Mucosa of gallbladder (tissue), 1 donor: ENCODE measurements around the gene DTD2. TPM values are rescaled to one million over a fixed set of nuclear protein-coding genes. Genes with fewer than 3 reads are reported as not detected.
"Not testable (repeated sequence)": the region's sequence is repeated elsewhere in the genome, so short reads cannot be mapped to it uniquely, and the experiment has no call there.

Experiments used
- DNase-seq: peaks from one replicate; pipeline ENCODE4 v3.0.0-alpha.2; 2020; ENCODE audit warnings: low spot score
- total RNA-seq: library from RNA; stranded (reverse); gene quantifications from one replicate; pipeline ENCODE4 v1.2.1, GENCODE V29; 2021
- donor health status: DM: no; HTN: no; CAD: no.

DTD2 gene
- total RNA-seq, 1 donor from 2014 or later, result 16.6 TPM

GRCh38 chr14:31441273-31442111 is 15.8 kb downstream of the DTD2 start:
- DNase-seq, result no peak

- DNase-seq, result no peak
These were observed 17.0 kb downstream of the DTD2 start for GRCh38 chr14:31440280-31440679.

- DNase-seq, result no peak
These were observed 17.7 kb downstream of the DTD2 start for GRCh38 chr14:31439561-31439960.

DNA sequence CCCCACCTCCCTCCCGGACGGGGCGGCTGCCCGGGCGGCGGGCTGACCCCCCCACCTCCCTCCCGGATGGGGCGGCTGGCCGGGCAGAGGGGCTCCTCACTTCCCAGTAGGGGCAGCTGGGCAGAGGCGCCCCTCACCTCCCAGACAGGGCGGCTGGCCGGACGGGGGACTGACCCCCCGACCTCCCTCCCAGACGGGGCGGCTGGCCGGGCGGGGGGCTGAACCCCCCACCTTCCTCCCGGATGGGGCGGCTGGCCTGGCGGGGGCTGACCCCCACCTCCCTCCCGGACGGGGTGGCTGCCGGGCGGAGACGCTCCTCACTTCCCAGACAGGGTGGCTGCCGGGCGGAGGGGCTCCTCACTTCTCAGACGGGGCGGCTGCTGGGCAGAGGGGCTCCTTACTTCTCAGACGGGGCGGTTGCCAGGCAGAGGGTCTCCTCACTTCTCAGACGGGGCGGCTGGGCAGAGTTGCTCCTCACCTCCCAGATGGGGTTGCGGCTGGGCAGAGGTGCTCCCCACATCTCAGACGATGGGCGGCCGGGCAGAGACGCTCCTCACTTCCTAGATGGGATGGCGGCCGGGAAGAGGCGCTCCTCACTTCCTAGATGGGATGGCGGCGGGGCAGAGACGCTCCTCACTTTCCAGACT is 20.1 kb downstream of the DTD2 start:
- not testable (repeated sequence) for DNase-seq

- DNase-seq, result no peak
These were observed 22.0 kb downstream of the DTD2 start for GRCh38 chr14:31435276-31435675.

DNA sequence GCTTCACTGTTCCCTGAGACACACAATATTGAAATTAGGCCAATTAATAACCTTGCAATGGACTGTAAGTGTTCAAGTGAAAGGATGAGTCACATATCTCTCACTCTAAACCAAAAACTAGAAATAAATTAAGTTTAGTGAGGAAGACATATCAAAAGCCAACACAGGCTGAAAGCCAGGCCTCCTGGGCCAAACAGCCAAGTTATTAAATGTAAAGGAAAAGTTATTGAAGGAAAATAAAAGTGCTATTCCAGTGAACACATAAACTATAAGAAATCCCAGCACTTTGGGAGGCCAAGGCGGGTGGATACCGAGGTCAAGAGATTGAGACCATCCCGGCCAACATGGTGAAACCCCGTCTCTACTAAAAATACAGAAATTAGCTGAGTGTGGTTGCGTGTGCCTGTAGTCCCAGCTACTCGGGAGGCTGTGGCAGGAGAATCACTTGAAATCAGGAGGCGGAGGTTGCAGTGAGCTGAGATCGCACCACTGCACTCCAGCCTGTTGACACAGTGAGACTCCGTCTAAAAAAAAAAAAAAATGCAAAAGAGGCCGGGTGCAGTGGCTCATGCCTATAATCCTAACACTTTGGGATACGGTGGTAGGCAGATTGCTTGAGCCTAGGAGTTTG is 26.6 kb downstream of the DTD2 start:
- DNase-seq, result no peak

DNA sequence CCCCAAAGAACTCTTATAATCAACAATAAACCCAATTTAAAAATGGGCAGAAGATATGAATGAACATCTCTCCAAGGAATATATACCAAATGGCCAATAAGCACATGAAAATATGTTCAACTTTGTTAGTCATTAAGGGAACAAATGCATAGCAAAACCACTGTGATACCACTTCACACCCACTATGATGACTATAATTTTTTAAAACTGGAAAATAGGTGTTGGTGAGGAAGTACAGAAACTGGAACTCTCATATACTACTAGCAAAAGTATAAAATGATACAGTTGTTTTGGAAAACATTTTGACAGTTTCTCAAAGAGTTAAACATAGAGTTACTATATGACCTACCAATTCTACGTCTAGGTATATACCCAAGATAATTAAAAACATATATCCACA is 27.5 kb downstream of the DTD2 start:
- DNase-seq, result no peak

GRCh38 chr14:31428011-31428410 is 29.3 kb downstream of the DTD2 start:
- no peak for DNase-seq

DNA sequence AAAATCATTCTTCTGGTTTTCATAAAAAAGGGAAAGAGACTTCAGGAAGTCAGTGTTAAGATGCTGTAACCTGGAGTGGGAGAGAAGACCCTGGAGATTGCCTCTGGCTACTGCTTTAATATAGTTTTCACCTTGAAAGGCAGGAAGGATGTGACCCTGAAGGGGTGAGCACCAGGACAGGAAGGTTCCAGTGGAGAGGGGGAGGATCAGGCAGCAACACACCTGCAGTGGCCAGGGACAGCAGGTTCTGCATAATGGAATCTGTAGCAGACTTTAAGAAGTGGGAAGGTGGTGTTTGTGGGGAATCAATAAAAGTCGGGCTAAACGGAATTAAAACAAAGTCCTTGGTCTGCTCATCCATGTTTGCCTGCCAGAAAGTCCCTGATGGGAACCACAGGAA is 30.6 kb downstream of the DTD2 start:
- DNase-seq, result no peak

DNA sequence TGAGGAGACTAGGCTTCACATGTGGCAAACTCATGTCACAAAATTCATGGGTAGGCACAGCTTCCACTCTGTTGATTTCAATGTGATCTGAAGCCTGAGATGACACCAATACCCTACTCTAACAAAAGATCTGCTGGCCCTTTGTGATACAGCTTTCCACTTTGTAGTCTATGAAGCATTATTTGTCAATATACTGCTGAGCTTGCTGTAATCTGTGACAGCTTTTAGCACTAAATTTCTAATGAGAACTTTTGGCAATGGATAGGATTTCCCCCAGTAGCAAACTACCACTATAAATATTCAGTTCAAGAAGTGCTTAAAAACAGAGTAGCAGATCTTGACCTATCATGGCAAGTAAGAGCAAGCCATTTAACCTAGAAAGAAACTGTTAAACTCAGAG is 31.4 kb downstream of the DTD2 start:
- no peak for DNase-seq

GRCh38 chr14:31421200-31421599 is 36.1 kb downstream of the DTD2 start:
- no peak for DNase-seq

DNA sequence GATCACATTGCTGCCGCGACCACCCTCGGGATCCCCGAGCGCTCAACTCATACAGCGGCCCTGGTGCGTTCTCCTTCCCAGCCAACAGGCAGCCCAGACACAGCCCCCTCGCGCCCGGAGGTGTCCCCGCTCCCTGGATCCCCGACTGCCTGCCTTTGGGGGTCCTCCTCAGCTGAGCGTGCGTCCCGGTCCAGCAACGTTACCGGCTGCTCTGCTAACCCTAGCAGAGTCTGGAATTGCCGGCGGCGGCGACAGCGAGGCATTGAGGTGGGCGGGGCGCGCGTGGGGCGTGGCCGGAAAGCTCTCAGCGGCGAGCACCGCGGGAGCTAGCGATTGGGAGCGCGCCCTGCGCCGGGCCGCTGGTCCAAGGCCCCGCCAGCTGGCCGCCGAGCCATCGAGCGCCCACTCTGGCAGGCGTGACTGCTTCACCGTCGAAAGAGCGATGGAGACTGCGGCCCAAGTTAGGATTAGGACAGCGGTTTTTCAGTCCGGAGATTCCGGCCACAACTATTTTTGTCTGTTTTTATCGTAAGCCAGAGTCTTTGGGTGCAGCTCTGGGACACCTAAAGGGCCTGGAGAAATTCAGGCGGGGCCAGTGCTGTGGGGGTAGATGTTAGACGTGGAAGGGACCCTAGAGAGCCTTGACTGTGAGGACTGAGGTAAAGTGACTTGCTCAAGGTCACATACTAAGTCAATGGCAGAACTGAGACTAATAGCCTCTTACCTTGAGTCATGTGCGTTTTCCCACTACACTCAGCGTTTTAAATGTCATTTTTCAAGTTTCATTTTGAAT is 36.8 kb downstream of the DTD2 start, which contains the start of gene HEATR5A:
TSS of gene HEATR5A (minus strand) at position 232 of the 793 bp plus-strand sequence. CDS start 17,575 bp downstream, outside the sequence.
- DNase-seq, result peak; percentile 96

GRCh38 chr14:31419967-31420318 is 37.4 kb downstream of the DTD2 start:
- peak; percentile 62 for DNase-seq

DNA sequence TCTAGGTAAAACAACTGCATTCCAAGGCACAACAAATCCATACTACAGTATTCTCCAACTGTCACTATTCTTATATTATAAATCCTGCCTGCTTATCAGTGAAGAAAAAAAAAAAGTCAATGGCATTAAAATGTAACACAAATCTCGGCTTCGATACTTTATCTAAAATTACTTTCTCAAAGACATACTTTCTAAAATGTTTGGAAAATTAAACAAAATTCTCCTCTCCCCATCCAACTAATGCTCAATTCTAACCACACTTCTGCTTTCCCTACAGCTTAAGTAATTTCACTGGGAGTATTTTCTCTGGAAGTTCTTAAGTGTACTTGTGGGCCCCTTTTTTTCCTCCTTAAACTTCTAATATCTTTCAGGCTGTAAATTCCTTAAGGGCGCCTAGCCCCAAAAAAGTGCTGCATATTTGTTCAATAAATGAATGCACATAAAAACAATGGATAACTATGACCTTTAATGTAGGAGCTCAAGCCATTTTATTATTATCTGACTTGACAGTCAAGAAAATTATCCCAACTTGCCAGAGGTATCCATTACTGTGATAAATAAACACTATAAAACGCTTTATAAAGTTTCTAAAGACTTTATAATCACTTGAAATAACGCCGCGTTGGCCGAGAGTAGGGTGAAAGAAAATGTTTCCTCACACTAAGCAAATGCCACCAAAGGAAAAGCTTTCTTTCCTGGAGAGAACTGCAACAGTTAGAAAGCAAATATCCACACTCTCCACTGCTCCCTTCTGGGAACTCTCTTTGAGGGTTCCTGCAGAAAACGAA is 37.9 kb downstream of the DTD2 start:
- no peak for DNase-seq

- DNase-seq, result no peak
These were observed 38.9 kb downstream of the DTD2 start for GRCh38 chr14:31418440-31418839.

- no peak for DNase-seq
These were observed 43.0 kb downstream of the DTD2 start for GRCh38 chr14:31414190-31414833.

DNA sequence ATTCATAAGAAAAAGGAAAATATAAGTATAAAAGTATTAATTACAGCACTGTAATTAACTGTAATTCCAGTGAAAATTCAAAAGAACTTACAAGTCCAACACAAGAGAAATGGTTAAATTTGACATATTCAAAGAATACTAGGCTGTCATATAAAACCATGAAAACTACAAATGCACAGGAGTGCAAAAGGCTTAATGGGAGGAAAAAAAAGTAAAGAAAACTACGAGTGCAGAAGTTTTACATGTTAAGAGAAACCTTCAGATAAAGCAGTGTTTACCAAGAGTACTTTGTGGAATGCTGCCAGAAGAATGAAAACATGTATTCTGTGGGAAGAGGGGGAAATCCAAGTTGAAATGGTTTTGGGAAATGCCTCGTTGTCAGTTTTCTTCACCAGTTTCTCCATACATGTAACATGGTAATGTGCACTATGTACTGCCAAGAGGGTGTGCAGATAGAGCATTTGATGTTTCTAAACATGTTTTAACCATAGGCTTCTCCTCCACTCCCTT is 46.0 kb downstream of the DTD2 start:
- DNase-seq, result no peak

GRCh38 chr14:31410048-31410650 is 47.2 kb downstream of the DTD2 start:
- no peak for DNase-seq

DNA sequence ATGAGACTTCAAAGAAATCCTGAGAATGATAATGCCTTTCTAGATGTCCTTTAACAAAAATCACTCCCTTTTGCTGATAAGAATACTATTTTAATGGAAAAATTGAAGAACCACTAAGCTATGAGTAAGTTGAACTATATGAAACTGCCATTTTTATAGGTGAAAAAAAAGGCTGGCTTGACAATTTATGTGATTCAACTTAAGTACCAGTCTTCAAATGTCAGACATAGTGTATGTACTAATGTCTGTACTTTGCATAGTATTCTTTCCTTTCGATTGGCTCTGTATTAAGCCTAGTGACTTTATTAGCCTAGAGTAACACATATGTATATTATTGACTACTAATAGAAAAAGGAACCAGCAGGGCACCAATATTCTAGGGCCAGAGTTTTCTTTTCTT is 48.9 kb downstream of the DTD2 start:
- no peak for DNase-seq
